CD4-positive, CD25-positive, alpha-beta regulatory T cell (primary cell): ENCODE measurements around the gene SPATA17. TPM values are rescaled to one million over a fixed set of nuclear protein-coding genes. Genes with fewer than 3 reads are reported as not detected.
A peak's percentile ranks its signal among the peaks of the same experiment; 100 is the strongest.

ENCODE experiments used
- ATAC-seq, 2 donors: fragments of 150-1000 bp; cut with Tn5 transposase; one replicate each; pipeline ENCODE4 v1.10.0; 2021; ENCODE audit warnings: low read depth in 2 of 2, moderate number of reproducible peaks in 2 of 2, moderate library complexity in 1 of 2
- DNase-seq, 3 donors: peaks; one replicate each; pipeline versions ENCODE4 v3.0.0 to v3.0.0-alpha.2; 2012 to 2022; ENCODE audit warnings: mixed read lengths in 1 of 3
- H3K27ac ChIP-seq: one replicate; pipeline ENCODE4 v1.7.0; 2013; ENCODE audit warnings: mild to moderate bottlenecking, low read length; ENCODE audit not compliant: insufficient read depth, poor library complexity, severe bottlenecking
- H3K27me3 ChIP-seq: one replicate; pipeline ENCODE4 v1.7.0; 2013; ENCODE audit warnings: low read length; ENCODE audit not compliant: control insufficient read depth, insufficient read depth
- H3K36me3 ChIP-seq: one replicate; pipeline ENCODE4 v1.7.0; 2013; ENCODE audit warnings: mild to moderate bottlenecking, low read length, moderate library complexity; ENCODE audit not compliant: control insufficient read depth, insufficient read depth
- H3K4me1 ChIP-seq: 2 replicates; pipeline ENCODE4 v1.7.0; 2013; ENCODE audit warnings: mild to moderate bottlenecking, low read length; ENCODE audit not compliant: insufficient read depth, control insufficient read depth, poor library complexity, severe bottlenecking
- H3K4me3 ChIP-seq: one replicate; pipeline ENCODE4 v1.7.0; 2013; ENCODE audit warnings: low read depth, mild to moderate bottlenecking, low read length, moderate library complexity
- H3K9me3 ChIP-seq, 2 experiments: 1 replicate in 1 of 2; 2 replicates in 1 of 2; pipeline ENCODE4 v1.7.0; 2013; ENCODE audit warnings: low read length in 2 of 2, mild to moderate bottlenecking in 1 of 2, moderate library complexity in 1 of 2; ENCODE audit not compliant: control insufficient read depth in 2 of 2
- H3K27ac Mint-ChIP-seq, 3 donors: one replicate each; pipeline ENCODE4 v1.8.0; 2020 to 2022; ENCODE audit warnings: mild to moderate bottlenecking in 3 of 3, mixed read lengths in 3 of 3, moderate library complexity in 2 of 3
- H3K27me3 Mint-ChIP-seq: one replicate; pipeline ENCODE4 v1.8.0; 2022; ENCODE audit warnings: mild to moderate bottlenecking, mixed read lengths
- H3K36me3 Mint-ChIP-seq: one replicate; pipeline ENCODE4 v1.8.0; 2020; ENCODE audit warnings: mixed read lengths
- H3K4me1 Mint-ChIP-seq, 4 donors: one replicate each; pipeline ENCODE4 v1.8.0; 2020 to 2022; ENCODE audit warnings: mixed read lengths in 4 of 4, mild to moderate bottlenecking in 1 of 4
- H3K4me3 Mint-ChIP-seq, 4 donors: one replicate each; pipeline ENCODE4 v1.8.0; 2020 to 2022; ENCODE audit warnings: mild to moderate bottlenecking in 4 of 4, mixed read lengths in 4 of 4, moderate library complexity in 3 of 4
- H3K9me3 Mint-ChIP-seq, 7 donors: one replicate each; pipeline ENCODE4 v1.8.0; 2020 to 2022; ENCODE audit warnings: mixed read lengths in 7 of 7, mild to moderate bottlenecking in 3 of 7, moderate library complexity in 2 of 7
- polyA plus RNA-seq, 4 donors: library from polyadenylated mRNA; unstranded; fragments of 300-500 nt; fragmentation: Illumina TruSeq; gene quantifications; one replicate each; pipeline ENCODE4 v1.2.3, GENCODE V29; 2021
- total RNA-seq: library from RNA; stranded (reverse); gene quantifications from one replicate; pipeline ENCODE4 v1.2.3, GENCODE V29; 2022

Gene SPATA17
- total and polyA plus RNA-seq, 5 donors from 2014 or later = not detected

DNA sequence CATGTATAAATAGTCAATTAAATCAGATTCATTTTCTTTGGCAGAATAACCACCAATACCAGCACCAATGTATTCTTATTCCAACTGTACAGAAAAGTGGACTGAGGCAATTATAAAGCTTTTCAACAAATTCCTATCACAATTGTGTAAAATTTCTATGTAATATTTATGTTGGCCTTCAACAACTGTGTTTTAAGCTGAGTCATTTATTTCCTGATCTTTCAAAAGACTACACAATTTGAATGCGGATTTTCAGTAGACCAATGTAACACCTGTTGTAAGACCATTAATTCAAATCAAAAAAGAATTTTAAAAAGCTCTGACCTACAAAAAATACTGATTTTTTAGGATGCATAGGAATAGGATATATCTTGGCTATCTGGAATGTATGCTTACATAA is 25.8 kb upstream of the SPATA17 start:
- DNase-seq (no peak), ATAC-seq (no peak)
- Mint-ChIP-seq H3K4me1 (peaks cover 4 to 16% (median 6%) of the 10 kb centered on the region in 4 donors), H3K36me3 (peaks cover 17% of the 10 kb centered on the region), H3K27ac (no peak overlapping the region), H3K9me3 (no peaks in the 10 kb centered on the region), H3K27me3 (no peaks in the 10 kb centered on the region), H3K4me3 (no peak overlapping the region)
- Histone ChIP-seq H3K4me3 (no peak overlapping the region), H3K9me3 (no peaks in the 10 kb centered on the region), H3K36me3 (peaks cover 17% of the 10 kb centered on the region), H3K27me3 (no peaks in the 10 kb centered on the region), H3K27ac (no peak overlapping the region), H3K4me1 (no peaks in the 10 kb centered on the region)

DNA sequence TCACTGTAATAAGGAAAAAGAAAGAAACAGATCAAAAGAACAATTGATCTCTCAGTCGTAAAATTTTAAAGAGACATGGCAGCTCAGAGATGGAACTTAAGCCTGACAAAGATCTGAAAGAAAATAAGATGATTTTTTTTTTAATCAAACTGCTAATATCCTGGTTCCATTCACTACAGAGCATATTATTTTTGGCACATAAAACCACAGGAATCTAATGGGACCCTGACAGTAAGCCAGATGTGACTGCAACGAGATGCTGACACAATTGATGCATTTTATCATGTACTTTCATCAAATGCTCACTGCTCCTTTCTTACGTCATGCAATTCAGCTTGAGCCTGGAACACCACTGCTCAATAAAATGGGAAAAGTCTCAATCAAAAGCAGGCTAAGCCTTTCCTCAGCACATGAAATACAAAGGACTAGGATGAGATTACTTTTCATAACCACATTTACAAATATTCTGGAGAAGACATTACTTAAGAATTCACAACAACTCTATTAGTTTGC is 16.9 kb upstream of the SPATA17 start:
- H3K27me3 ChIP-seq = no peaks in the 10 kb centered on the region
- no peak for DNase-seq
- peaks cover 14% of the 10 kb centered on the region for H3K36me3 ChIP-seq
- H3K27ac ChIP-seq = no peak overlapping the region
- Mint-ChIP-seq H3K27me3 (no peaks in the 10 kb centered on the region), H3K36me3 (peaks cover 26% of the 10 kb centered on the region), H3K4me1 (peaks cover 11 to 37% (median 22%) of the 10 kb centered on the region in 4 donors), H3K27ac (peak overlapping the region in 1 of 3 donors; percentile 21), H3K9me3 (peaks cover 0 to 2% (median 0%) of the 10 kb centered on the region in 7 donors), H3K4me3 (no peak overlapping the region)
- no peaks in the 10 kb centered on the region for H3K4me1 ChIP-seq
- H3K9me3 ChIP-seq = no peaks in the 10 kb centered on the region
- no peak overlapping the region for H3K4me3 ChIP-seq
- ATAC-seq = no peak

DNA sequence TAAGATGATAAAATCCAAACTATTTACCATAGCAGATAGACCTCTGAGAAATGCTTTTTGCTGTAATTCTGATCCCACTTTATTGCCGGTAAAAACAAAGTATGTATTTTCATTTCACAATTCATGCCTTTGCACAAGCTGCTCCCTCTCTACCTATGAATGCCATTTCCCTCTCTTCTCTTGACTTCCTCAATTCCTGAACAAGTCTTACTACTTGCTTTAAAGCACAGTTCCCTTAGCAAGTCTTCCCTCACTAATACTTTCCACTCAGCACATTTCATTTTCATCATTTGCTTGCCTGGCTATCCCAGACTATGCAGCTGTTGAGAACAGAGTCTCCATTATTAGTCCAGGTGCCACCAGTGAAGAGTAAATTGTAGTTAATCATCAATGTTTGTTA is 14.0 kb upstream of the SPATA17 start:
- H3K27ac ChIP-seq = no peak overlapping the region

DNA sequence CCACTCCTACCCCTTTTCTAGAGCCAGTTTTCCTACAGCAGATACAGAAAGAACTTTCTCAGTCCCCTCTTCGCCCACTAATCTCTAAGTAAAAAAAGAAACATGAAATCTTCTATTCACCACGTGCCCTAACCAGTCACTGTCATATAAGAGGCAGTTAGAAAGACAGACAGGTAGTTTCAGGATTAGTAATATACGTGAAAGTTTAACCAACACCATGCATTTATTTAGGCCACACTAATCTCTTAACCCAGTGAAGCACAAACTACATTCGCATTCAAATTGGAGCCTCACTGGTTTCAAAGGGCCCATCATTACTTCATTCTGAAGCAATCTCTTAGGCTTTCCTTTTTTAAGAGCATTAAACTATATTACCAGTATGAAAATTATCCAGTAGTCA is 10.3 kb upstream of the SPATA17 start:
- Mint-ChIP-seq H3K4me1 (peaks cover 47 to 54% (median 50%) of the 10 kb centered on the region in 4 donors), H3K27me3 (no peaks in the 10 kb centered on the region), H3K27ac (peak overlapping the region in 2 of 3 donors; percentile 14 to 68), H3K9me3 (peaks cover 0 to 2% (median 0%) of the 10 kb centered on the region in 7 donors), H3K36me3 (peaks cover 28% of the 10 kb centered on the region), H3K4me3 (no peak overlapping the region)
- DNase-seq (peak in 1 of 3 donors; percentile 52), ATAC-seq (no peak)
- H3K27ac ChIP-seq = no peak overlapping the region
- H3K36me3 ChIP-seq = peaks cover 14% of the 10 kb centered on the region
- H3K9me3 ChIP-seq = no peaks in the 10 kb centered on the region
- no peaks in the 10 kb centered on the region for H3K27me3 ChIP-seq
- no peak overlapping the region for H3K4me3 ChIP-seq
- H3K4me1 ChIP-seq = peaks cover 6% of the 10 kb centered on the region

More for the DNA sequence above, 14.0 kb upstream of the SPATA17 start:
- no peak overlapping the region for H3K4me3 Mint-ChIP-seq
- no peaks in the 10 kb centered on the region for H3K27me3 Mint-ChIP-seq
- peaks cover 33 to 41% (median 37%) of the 10 kb centered on the region in 4 donors for H3K4me1 Mint-ChIP-seq
- H3K4me1 ChIP-seq = peaks cover 6% of the 10 kb centered on the region
- H3K36me3 Mint-ChIP-seq = peaks cover 28% of the 10 kb centered on the region
- peaks cover 0 to 2% (median 0%) of the 10 kb centered on the region in 7 donors for H3K9me3 Mint-ChIP-seq
- DNase-seq (no peak), ATAC-seq (no peak)
- H3K9me3 ChIP-seq = no peaks in the 10 kb centered on the region
- no peak overlapping the region for H3K4me3 ChIP-seq
- H3K27ac Mint-ChIP-seq = no peak overlapping the region
- no peaks in the 10 kb centered on the region for H3K27me3 ChIP-seq
- H3K36me3 ChIP-seq = peaks cover 14% of the 10 kb centered on the region

DNA sequence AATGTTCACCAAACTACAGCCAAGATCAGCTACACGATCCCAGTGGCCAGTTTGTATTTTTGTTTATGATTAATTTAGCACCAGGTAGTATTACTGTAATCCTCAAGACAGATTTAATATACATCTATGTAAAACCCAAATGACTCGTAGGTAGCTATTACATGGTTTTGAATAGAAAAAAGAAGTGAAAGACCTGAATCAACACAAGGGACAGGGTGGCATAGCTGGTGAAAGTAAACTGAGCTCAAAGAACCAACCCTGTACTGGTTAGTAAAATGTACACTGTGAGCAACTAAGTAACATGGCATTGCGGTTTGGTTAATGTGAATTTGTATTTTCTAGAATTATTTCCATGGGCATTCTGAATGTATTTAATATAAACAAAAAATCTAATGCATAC is 9.1 kb upstream of the SPATA17 start:
- Mint-ChIP-seq H3K36me3 (peaks cover 24% of the 10 kb centered on the region), H3K27me3 (no peaks in the 10 kb centered on the region), H3K9me3 (peaks cover 0 to 2% (median 0%) of the 10 kb centered on the region in 7 donors), H3K27ac (peak overlapping the region in 1 of 3 donors; percentile 37), H3K4me1 (peaks cover 42 to 59% (median 48%) of the 10 kb centered on the region in 4 donors), H3K4me3 (no peak overlapping the region)
- H3K27ac ChIP-seq = no peak overlapping the region
- H3K27me3 ChIP-seq = no peaks in the 10 kb centered on the region
- H3K9me3 ChIP-seq = no peaks in the 10 kb centered on the region
- peak in 1 of 3 donors; percentile 1 for DNase-seq
- peaks cover 14% of the 10 kb centered on the region for H3K36me3 ChIP-seq
- no peak for ATAC-seq
- no peak overlapping the region for H3K4me3 ChIP-seq
- peaks cover 7% of the 10 kb centered on the region for H3K4me1 ChIP-seq

DNA sequence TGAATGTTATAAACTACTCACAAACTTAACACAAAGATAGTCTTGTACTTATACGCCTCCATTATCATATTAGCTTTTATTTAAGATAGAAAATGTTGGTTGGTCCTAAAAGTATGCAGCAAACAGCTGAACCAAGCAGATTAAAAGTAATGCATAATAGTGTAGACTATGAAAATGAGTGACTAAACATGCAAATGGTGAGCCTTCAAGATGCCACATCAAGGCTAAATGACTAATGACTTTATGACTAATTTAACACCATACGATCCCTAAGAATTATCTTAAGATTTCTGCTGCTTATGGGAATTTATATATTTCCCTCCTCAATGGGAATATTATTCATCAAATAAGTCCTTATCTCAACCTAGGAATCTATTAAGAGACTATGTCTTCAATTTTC is 4.8 kb upstream of the SPATA17 start:
- Histone ChIP-seq H3K27me3 (no peaks in the 10 kb centered on the region), H3K9me3 (no peaks in the 10 kb centered on the region), H3K4me1 (peaks cover 35% of the 10 kb centered on the region), H3K36me3 (no peaks in the 10 kb centered on the region), H3K27ac (no peak overlapping the region), H3K4me3 (no peak overlapping the region)
- Mint-ChIP-seq H3K36me3 (peaks cover 4% of the 10 kb centered on the region), H3K4me1 (peaks cover 45 to 80% (median 61%) of the 10 kb centered on the region in 4 donors), H3K9me3 (peaks cover 0 to 2% (median 0%) of the 10 kb centered on the region in 7 donors), H3K27me3 (peaks cover 8% of the 10 kb centered on the region), H3K27ac (no peak overlapping the region), H3K4me3 (no peak overlapping the region)
- ATAC-seq = peak in 1 of 2 donors; percentile 23
- DNase-seq = peak in 1 of 3 donors; percentile 15

DNA sequence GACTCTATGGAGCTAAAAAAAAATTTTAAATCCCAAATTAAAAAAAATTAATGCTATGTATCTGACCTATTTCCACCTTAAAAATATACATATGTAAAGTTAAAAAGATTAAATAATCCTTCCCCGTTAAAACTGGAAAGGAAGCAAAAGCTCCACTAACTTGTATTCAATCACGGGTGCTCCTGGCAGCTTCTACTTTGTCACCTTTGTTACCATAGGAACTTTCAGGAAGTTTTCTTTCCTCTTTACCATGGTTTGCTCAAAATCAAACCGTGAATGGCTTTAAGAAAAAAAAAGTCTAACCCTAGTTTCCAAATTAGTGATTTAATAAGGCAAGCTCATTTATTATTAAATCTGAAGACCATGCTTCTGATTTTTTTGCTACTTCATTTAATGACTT is 3.7 kb upstream of the SPATA17 start:
- no peak overlapping the region for H3K4me3 Mint-ChIP-seq
- no peak for ATAC-seq
- no peaks in the 10 kb centered on the region for H3K9me3 ChIP-seq

DNA sequence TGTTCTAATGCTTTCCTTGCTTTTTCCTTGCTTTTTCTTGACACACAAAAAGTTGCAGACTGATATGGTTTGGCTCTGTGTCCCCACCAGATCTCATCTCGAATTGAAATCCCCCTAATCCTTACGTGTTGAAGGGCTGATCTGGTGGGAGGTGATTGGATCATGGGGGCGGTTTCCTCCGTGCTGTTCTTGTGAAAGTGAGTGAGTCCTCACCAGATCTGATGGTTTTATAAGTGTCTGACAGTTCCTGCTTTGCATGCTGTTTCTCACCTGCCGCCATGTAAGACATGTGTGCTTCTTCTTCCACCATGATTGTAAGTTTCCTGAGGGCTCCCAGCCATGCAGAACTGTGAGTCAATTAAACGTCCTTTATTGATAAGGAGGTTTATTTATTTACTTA is 11.3 kb downstream of the SPATA17 start:
- H3K4me1 Mint-ChIP-seq = no peaks in the 10 kb centered on the region
- no peak overlapping the region for H3K4me3 Mint-ChIP-seq
- Histone ChIP-seq H3K4me1 (no peaks in the 10 kb centered on the region), H3K9me3 (no peaks in the 10 kb centered on the region), H3K36me3 (no peaks in the 10 kb centered on the region), H3K4me3 (no peak overlapping the region), H3K27me3 (peaks cover 2% of the 10 kb centered on the region), H3K27ac (no peak overlapping the region)
- H3K36me3 Mint-ChIP-seq = no peaks in the 10 kb centered on the region
- peaks cover 36% of the 10 kb centered on the region for H3K27me3 Mint-ChIP-seq
- peaks cover 0 to 4% (median 0%) of the 10 kb centered on the region in 7 donors for H3K9me3 Mint-ChIP-seq
- no peak overlapping the region for H3K27ac Mint-ChIP-seq
- ATAC-seq = no peak
- no peak for DNase-seq

More for the DNA sequence above, 3.7 kb upstream of the SPATA17 start:
- peak overlapping the region; percentile 48 for H3K4me3 ChIP-seq
- H3K27me3 ChIP-seq = no peaks in the 10 kb centered on the region
- H3K4me1 ChIP-seq = peaks cover 38% of the 10 kb centered on the region
- Mint-ChIP-seq H3K36me3 (no peaks in the 10 kb centered on the region), H3K27ac (no peak overlapping the region), H3K27me3 (peaks cover 8% of the 10 kb centered on the region), H3K9me3 (peaks cover 0 to 2% (median 0%) of the 10 kb centered on the region in 7 donors), H3K4me1 (peaks cover 38 to 73% (median 55%) of the 10 kb centered on the region in 4 donors)
- H3K27ac ChIP-seq = no peak overlapping the region
- H3K36me3 ChIP-seq = no peaks in the 10 kb centered on the region
- DNase-seq = no peak
